A673 (cell line): ENCODE results near the gene PCDHGA6. TPM values are rescaled to one million over a fixed set of nuclear protein-coding genes. Genes with fewer than 3 reads are reported as not detected.
"Not testable (repeated sequence)": the region's sequence is repeated elsewhere in the genome, so short reads cannot be mapped to it uniquely, and the experiment has no call there.

Experiments used
- BruUV-seq: library from RNA; stranded (reverse); fragments of 400-500 nt; replicated peaks from 2 replicates; lab custom pipeline; 2021; lab: Mats Ljungman, UMichigan
- CTCF ChIA-PET: fragments of 300-600 bp; sonication (Branson Sonifier 250); formaldehyde crosslinking; loops from one replicate; lab custom pipeline; 2022; ENCODE audit warnings: antibody characterized with exemption; lab: Charles Lee
- POLR2A ChIA-PET: fragments of 300-600 bp; sonication (Branson Sonifier 250); formaldehyde crosslinking; loops from one replicate; lab custom pipeline; 2022; ENCODE audit warnings: antibody characterized with exemption; ENCODE audit not compliant: low non-redundant PET; lab: Charles Lee
- DNase-seq: peaks from one replicate; pipeline ENCODE4 v3.0.0-alpha.2; 2015; ENCODE audit warnings: low spot score
- H3K27ac ChIP-seq: fragments of 200-600 bp; sonication (generic); 2 replicates; pipeline ENCODE4 v1.5.1; 2016; ENCODE audit warnings: mixed run types, low read depth, mild to moderate bottlenecking, mixed read lengths, antibody characterized with exemption, low read length; ENCODE audit not compliant: poor library complexity, severe bottlenecking
- H3K27me3 ChIP-seq: fragments of 200-600 bp; sonication (generic); replicated peaks from 2 replicates; pipeline ENCODE4 v1.6.1; 2017; ENCODE audit warnings: mixed run types, low read depth, mild to moderate bottlenecking, mixed read lengths, antibody characterized with exemption, low read length; ENCODE audit not compliant: insufficient read depth, poor library complexity
- H3K36me3 ChIP-seq: fragments of 200-600 bp; sonication (generic); 2 replicates; pipeline ENCODE4 v1.6.1; 2016; ENCODE audit warnings: mixed run types, mild to moderate bottlenecking, mixed read lengths, antibody characterized with exemption, low read length; ENCODE audit not compliant: insufficient read depth, poor library complexity, severe bottlenecking
- H3K4me1 ChIP-seq: fragments of 200-600 bp; sonication (generic); 2 replicates; pipeline ENCODE4 v1.6.1; 2017; ENCODE audit warnings: mixed run types, mild to moderate bottlenecking, mixed read lengths, antibody characterized with exemption, low read length; ENCODE audit not compliant: insufficient read depth, poor library complexity, severe bottlenecking
- H3K4me3 ChIP-seq: fragments of 200-600 bp; sonication (generic); 2 replicates; pipeline ENCODE4 v1.5.1; 2016; ENCODE audit warnings: low read depth, mixed run types, mild to moderate bottlenecking, mixed read lengths, low read length; ENCODE audit not compliant: poor library complexity, severe bottlenecking
- H3K9me3 ChIP-seq: fragments of 200-600 bp; sonication (generic); 2 replicates; pipeline ENCODE4 v1.6.1; 2016; ENCODE audit warnings: mixed run types, low read depth, mild to moderate bottlenecking, mixed read lengths, antibody characterized with exemption, low read length; ENCODE audit not compliant: poor library complexity, severe bottlenecking
- EZH2 ChIP-seq: fragments of 200-600 bp; sonication (generic); IDR thresholded peaks from 2 replicates; pipeline ENCODE4 v1.6.1; 2017; ENCODE audit warnings: borderline replicate concordance, low read depth, mild to moderate bottlenecking, mixed read lengths, antibody characterized with exemption, low read length; ENCODE audit not compliant: poor library complexity, severe bottlenecking
- intact Hi-C: fragments of 100-400 bp; cut with micrococcal nuclease; formaldehyde crosslinking; loops from one replicate; pipeline ENCODE4 v1.10.0; 2022; ENCODE audit not compliant: unreplicated experiment
- total RNA-seq: library from RNA; stranded (reverse); gene quantifications from 2 replicates; pipeline ENCODE4 v1.2.3, GENCODE V29; 2021
- TF ChIP-seq, protein P1 (sequence below): fragments of 300-800, 200-600 bp; sonication (generic); conservative IDR thresholded peaks from 2 replicates; pipeline ENCODE4 v1.5.1; 2017; ENCODE audit warnings: low read depth, mild to moderate bottlenecking, antibody characterized with exemption, low read length, moderate library complexity, mixed read lengths

The PCDHGA6 gene
- total RNA-seq, 1 experiment from 2014 or later, result 21.6 TPM

DNA sequence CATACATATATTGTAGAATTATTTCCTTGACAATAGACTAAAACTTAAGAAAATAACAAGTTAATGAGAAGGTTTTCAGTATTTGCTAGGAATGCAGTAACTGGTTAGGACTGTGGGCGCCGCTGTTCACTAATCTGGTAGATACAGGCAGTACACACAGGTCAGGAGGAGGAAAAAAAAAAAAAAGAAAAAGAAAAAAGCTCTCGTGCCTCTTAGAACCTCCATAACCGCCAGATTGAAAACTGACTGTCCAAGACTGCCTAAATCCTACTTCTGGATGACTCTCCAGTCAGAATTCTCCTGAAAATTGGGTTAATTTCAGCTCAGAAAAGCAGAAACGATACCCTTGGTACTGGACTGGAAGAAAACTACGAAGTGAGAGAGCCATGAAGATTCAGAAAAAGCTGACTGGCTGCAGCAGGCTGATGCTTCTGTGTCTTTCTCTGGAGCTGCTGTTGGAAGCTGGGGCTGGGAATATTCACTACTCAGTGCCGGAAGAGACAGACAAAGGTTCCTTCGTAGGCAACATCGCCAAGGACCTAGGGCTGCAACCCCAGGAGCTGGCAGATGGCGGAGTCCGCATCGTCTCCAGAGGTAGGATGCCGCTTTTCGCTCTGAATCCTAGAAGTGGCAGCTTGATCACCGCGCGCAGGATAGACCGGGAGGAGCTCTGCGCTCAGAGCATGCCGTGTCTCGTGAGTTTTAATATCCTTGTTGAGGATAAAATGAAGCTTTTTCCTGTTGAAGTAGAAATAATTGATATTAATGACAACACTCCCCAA lies 43.2 kb upstream of the PCDHGA6 start, which contains the start of gene PCDHGA1:
TSS of gene PCDHGA1 (plus strand) at position 216 of the 782 bp plus-strand sequence.
- no peak for DNase-seq
- POLR2A ChIA-PET, result interaction anchor here (0.6 kb wide), 1 partner anchor 15 kb away, joined by 5 read pairs; no protein-coding TSS in a partner anchor
- no peak within 1 kb of the TSS for H3K4me3 ChIP-seq

DNA sequence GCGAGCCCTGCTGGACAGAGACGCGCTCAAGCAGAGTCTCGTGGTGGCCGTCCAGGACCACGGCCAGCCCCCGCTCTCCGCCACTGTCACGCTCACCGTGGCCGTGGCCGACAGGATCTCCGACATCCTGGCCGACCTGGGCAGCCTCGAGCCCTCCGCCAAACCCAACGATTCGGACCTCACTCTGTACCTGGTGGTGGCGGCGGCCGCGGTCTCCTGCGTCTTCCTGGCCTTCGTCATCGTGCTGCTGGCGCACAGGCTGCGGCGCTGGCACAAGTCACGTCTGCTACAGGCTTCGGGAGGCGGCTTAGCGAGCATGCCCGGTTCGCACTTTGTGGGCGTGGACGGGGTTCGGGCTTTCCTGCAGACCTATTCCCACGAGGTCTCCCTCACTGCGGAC lies 41.1 kb upstream of the PCDHGA6 start:
- H3K4me3 ChIP-seq, DNase-seq, intact Hi-C loops, H3K36me3 ChIP-seq, BruUV-seq, POLR2A ChIA-PET, H3K27me3 ChIP-seq, H3K4me1 ChIP-seq, H3K27ac ChIP-seq, CTCF ChIA-PET: not testable (repeated sequence)
- H3K9me3 ChIP-seq, result peaks cover 54% of the 10 kb centered on the region

More for the DNA sequence above, 43.2 kb upstream of the PCDHGA6 start, which contains the start of gene PCDHGA1:
- Histone ChIP-seq H3K9me3 (peaks cover 41% of the 10 kb centered on the region), H3K36me3 (no peaks in the 10 kb centered on the region), H3K27me3 (no peaks in the 10 kb centered on the region), H3K4me1 (no peaks in the 10 kb centered on the region), H3K27ac (no peak within 1 kb of the TSS)
- TF ChIP-seq EZH2, result no peak
- TF ChIP-seq, protein P1, sequence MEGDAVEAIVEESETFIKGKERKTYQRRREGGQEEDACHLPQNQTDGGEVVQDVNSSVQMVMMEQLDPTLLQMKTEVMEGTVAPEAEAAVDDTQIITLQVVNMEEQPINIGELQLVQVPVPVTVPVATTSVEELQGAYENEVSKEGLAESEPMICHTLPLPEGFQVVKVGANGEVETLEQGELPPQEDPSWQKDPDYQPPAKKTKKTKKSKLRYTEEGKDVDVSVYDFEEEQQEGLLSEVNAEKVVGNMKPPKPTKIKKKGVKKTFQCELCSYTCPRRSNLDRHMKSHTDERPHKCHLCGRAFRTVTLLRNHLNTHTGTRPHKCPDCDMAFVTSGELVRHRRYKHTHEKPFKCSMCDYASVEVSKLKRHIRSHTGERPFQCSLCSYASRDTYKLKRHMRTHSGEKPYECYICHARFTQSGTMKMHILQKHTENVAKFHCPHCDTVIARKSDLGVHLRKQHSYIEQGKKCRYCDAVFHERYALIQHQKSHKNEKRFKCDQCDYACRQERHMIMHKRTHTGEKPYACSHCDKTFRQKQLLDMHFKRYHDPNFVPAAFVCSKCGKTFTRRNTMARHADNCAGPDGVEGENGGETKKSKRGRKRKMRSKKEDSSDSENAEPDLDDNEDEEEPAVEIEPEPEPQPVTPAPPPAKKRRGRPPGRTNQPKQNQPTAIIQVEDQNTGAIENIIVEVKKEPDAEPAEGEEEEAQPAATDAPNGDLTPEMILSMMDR, result peak; percentile 52
- no TSS peak for BruUV-seq
- CTCF ChIA-PET, result no interaction called here
- intact Hi-C loops, result no loop called here

DNA sequence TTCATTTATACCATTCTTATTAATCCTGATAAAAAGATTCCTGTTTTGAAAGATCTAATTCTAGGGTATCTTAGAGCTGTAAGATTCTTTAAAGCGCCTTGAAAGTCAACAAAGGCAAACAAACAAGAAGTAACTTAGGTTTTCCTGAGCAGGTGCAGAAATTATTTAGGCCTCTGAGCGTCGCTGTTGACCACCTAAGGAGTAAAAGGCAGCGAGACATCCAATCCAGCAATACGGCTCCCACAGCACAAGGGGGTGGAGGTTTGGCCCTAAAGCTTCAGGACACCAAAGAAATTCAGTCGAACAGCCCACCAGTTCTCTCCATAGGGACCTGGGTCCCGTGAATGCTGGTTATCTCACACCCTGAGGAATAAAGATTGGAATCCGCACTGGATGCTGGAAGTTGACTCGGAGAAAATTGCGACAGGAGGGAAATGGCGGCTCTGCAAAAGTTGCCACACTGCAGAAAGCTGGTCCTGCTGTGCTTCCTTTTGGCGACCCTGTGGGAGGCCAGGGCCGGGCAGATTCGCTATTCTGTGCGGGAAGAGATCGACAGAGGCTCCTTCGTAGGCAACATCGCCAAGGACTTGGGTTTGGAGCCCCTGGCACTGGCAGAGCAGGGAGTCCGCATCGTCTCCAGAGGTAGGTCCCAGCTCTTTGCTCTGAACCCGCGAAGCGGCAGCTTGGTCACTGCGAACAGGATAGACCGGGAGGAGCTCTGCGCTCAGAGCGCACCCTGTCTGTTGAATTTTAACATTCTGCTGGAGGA lies 35.0 kb upstream of the PCDHGA6 start, which contains the start of gene PCDHGA2:
TSS of gene PCDHGA2 (plus strand) at position 223 of the 769 bp plus-strand sequence.
- POLR2A ChIA-PET, result no interaction called here
- Histone ChIP-seq H3K27ac (no peak within 1 kb of the TSS), H3K9me3 (peaks cover 48% of the 10 kb centered on the region), H3K36me3 (no peaks in the 10 kb centered on the region), H3K27me3 (no peaks in the 10 kb centered on the region), H3K4me3 (no peak within 1 kb of the TSS), H3K4me1 (no peaks in the 10 kb centered on the region)
- no TSS peak for BruUV-seq
- peak; percentile 65 for DNase-seq
- no peak for TF ChIP-seq EZH2
- TF ChIP-seq, protein P1, result peak; percentile 55
- intact Hi-C loops, result no loop called here
- CTCF ChIA-PET, result interaction anchor here (0.6 kb wide), 1 partner anchor 225 kb away, joined by 3 read pairs; no protein-coding TSS in a partner anchor

DNA sequence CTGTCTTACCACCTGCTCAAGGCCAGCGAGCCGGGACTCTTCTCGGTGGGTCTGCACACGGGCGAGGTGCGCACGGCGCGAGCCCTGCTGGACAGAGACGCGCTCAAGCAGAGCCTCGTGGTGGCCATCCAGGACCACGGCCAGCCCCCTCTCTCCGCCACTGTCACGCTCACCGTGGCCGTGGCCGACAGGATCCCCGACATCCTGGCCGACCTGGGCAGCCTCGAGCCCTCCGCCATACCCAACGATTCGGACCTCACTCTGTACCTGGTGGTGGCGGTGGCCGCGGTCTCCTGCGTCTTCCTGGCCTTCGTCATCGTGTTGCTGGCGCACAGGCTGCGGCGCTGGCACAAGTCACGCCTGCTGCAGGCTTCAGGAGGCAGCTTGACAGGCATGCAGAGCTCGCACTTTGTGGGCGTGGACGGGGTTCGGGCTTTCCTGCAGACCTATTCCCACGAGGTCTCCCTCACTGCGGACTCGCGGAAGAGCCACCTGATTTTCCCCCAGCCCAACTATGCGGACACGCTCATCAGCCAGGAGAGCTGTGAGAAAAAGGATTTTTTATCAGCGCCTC lies 32.8 kb upstream of the PCDHGA6 start:
- H3K27me3 ChIP-seq, H3K27ac ChIP-seq, POLR2A ChIA-PET, H3K4me3 ChIP-seq, CTCF ChIA-PET, H3K36me3 ChIP-seq, DNase-seq, BruUV-seq, intact Hi-C loops, H3K4me1 ChIP-seq: not testable (repeated sequence)
- H3K9me3 ChIP-seq, result peaks cover 41% of the 10 kb centered on the region
